NCI-H1105 treated with DMSO at 0.1 percent for 48 hours (cell line): Measurements from ENCODE around the gene RASGRP3.
"Not testable (repeated sequence)": the region's sequence is repeated elsewhere in the genome, so short reads cannot be mapped to it uniquely, and the experiment has no call there.

ENCODE experiments used
- DNase-seq: peaks from one replicate; lab custom pipeline; 2025; lab: John Stamatoyannopoulos, UW

The RASGRP3 gene

DNA sequence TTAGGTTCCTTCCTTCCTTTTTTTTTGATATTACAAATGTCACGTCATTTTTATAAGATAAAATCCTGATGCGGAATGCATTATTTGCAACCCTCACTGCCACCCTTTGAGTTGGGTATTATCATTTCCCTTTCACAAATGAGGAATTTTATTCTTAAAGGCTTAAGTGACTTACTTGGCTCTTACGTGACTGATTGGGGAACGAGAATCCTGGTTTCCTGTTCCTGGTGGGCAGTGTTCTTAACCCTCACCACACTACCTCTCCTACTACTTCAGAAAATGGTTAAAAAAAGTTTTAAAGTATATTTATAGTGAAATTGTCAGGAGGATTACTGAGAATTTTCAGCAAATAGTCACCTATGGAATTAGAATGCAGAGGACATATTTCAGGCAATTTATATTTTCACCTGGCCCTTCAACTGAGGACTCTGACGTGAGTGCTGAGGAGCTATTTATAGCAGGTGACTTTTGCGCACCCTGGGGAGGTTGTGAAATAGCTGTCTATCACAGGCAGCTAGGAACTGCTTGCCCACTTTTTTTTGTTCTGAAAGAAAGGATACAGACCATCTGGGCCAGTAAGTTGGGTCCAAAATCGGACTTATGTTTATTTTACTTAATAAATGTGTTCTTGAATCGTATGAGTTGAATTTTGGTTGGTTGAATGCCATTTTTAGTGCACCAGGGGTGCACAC lies 18.7 kb upstream of the RASGRP3 start:
- DNase-seq: no peak

GRCh38 chr2:33458248-33458819 lies 18.1 kb upstream of the RASGRP3 start:
- DNase-seq: no peak

- DNase-seq: no peak
Measured at GRCh38 chr2:33459745-33460144, 16.7 kb upstream of the RASGRP3 start.

- not testable (repeated sequence) for DNase-seq
Measured at GRCh38 chr2:33462512-33462911, 13.9 kb upstream of the RASGRP3 start.

- no peak for DNase-seq
Measured at GRCh38 chr2:33467413-33467812, 9.0 kb upstream of the RASGRP3 start.

DNA sequence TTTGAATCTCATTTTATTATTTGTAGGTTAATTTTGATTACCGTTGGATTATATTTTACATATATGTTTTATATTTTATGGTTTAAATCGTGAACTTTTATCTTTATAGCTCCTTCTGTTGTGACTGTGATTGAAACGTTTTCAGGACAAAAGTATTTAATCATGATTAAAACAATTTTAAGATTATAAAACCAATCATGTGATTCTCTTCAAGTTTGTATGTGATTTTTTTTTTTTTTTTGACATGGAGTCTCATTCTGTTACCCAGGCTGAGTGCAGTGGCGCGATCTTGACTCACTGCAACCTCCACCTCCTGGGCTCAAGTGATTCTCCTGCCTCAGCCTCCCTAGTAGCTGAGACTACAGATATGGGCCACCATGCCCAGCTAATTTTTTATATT lies 7.2 kb upstream of the RASGRP3 start:
- no peak for DNase-seq

DNA sequence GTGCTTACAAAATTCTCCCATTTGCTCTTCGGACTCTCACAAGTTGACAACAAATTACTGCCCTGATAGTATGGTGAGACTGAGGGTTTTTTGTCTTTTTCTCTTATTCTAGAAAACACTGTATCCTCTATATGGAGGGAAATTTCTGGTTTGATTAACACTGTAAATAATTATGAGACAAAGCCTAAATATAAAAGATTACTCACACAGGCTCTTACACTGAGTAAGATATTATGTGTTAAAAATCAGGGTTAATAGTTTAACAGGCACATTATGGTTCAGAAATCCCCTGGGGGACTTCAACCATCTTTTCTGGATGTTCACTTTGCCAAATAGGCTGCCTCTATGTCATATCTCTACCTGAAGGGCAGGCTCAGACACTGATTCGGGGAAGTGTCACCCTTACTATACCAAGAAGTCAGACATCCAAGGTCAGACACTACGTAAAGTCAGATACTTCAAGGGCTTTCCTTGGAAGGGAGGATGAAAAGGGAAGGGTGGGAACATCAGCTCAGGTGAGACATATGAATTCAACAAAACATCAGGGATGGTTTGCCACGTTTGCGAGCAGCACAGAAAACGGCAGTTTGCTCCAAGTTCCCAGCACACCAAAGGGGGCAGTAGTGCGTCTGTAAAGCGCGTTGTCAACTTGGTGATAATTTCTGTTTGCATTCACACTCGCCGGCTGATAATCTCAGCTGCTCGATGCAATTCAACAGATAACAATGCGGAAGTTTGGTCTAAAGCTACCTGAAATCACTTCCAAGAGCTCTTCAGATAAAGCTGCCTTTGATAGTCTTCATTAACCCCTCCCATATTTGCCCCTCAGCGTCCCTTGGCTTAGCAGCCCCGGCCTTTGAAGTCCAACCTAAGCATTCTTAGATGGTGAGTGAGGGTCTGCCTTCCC lies 972 bp upstream of the RASGRP3 start:
- peak; percentile 68 for DNase-seq

DNA sequence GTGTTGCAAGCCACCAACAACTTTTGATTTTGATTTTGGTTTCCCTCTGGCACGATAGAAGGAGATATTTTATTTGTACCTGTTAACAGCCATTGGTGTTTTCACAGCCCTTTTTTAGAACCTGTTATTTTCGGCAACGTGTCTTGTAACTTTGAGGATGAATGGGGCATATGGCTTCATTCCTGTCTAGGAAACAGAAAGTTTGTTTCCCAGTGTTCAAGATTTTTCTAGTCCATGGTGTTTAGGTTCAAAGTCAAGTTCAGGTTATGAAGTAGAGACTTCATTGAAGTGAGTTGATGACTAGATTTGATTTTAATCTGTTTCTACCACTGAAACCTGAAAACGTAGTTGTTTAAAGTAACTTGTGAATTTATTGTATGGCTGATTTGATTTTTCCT lies 343 bp downstream of the RASGRP3 start:
- DNase-seq: no peak

- DNase-seq: no peak
Measured at GRCh38 chr2:33477473-33478468, 1.3 kb downstream of the RASGRP3 start.

DNA sequence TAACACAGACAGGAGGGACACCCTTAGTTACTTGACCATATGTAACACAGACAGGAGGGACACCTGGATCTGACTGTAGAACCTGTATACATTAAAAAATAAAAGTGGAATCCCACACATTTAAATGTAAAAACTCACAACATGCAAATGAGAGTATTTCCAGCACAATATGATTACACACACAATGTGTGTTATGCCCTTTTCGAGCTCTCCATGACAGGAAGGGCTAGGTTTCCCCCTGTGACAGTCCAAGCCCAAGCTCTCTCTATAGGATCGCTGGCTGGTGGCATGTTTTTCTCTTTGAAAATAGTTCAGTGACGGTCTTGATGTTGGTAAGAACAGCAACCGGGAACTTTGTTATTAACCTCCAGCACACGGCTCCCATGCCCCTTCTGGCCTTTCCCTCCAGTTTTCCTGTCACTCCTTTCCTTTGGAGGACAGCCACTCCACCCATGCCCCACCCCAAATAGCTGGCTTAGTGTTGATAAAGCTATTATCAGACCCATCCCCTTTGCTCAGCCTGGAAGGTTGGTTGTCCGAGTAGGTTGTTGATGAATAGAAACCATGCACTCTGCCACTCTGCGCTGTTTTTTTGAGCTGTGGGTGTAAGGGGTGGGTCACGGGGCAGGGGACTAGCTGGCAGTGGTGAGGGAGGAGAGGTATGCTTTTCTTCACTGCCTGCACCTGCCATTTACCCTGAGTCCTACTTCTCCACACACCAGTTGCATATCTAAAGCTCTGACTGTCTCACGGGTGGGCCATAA lies 2.7 kb downstream of the RASGRP3 start:
- DNase-seq: no peak

DNA sequence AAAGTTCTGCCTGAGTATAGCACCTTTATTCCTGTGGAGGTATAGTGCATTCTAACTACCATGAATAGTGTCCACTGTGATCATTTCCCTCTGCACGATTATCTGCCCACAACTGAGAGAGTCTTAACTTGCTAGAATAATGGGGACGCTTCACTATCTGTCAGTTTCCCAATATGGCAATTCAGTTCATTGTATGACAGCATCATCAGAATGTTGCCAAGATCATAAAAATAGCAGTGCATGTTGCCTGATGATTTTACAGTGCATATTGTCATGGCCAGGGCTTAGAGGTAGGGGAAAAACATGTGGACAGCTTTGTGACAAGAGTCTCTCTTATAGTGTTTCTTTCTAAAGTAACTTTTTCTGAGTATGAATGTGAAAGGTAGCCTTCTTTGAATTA lies 6.1 kb downstream of the RASGRP3 start:
- no peak for DNase-seq

- no peak for DNase-seq
Measured at GRCh38 chr2:33484042-33484621, 7.7 kb downstream of the RASGRP3 start.

- DNase-seq: no peak
Measured at GRCh38 chr2:33485051-33485450, 8.6 kb downstream of the RASGRP3 start.

- no peak for DNase-seq
Measured at GRCh38 chr2:33486544-33486943, 10.1 kb downstream of the RASGRP3 start.

DNA sequence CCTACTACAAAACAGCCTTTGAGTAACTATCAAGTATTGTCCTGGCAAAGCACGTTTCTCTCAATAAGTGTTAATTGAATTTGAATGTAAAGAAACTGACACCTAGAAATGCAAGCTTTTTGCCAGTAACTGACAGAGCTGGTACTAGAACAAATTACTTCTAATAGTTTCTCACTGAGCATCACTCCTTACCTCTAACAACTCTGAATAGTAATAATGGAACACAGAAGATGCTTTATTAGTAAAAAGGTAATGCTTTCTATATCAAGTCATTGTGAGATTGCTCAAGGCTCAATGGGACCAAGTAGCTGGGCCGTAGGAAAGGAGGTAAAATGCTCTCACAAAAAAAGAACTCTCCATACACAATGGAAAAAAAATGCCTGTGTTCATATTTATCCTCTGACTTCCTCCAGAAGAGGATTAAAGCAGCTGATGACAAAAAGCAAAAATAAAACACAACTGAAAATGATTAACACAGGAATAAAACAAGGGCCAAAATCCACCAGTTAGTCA lies 11.8 kb downstream of the RASGRP3 start:
- no peak for DNase-seq

- no peak for DNase-seq
Measured at GRCh38 chr2:33488715-33489540, 12.5 kb downstream of the RASGRP3 start.

DNA sequence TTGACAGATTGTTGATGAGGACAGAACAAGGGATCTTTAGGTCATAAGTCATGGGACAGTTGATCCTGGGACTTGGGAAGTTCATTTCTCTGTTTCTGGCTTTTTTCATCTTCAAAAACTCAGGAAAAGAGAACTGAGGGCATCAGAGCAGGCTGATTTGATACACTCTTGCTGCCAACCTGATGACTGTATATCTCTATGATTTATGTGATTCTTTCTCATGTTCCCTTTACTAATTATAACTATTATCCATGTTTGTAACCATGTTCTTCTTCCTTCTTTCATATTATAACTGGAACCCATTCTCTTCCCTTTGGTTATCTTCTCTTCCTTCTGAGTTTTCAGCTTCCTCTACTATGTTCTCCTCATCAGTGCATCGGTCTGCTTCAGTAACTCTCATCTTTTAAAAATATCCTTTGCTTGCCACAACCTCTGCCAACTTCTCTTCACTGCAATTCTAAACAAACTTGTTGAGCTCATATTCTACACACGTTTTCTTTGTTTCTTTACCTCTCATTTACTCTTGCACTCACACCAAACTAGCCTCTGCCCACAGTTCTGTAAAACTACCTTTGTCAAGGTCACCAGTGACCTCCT lies 13.5 kb downstream of the RASGRP3 start:
- no peak for DNase-seq

DNA sequence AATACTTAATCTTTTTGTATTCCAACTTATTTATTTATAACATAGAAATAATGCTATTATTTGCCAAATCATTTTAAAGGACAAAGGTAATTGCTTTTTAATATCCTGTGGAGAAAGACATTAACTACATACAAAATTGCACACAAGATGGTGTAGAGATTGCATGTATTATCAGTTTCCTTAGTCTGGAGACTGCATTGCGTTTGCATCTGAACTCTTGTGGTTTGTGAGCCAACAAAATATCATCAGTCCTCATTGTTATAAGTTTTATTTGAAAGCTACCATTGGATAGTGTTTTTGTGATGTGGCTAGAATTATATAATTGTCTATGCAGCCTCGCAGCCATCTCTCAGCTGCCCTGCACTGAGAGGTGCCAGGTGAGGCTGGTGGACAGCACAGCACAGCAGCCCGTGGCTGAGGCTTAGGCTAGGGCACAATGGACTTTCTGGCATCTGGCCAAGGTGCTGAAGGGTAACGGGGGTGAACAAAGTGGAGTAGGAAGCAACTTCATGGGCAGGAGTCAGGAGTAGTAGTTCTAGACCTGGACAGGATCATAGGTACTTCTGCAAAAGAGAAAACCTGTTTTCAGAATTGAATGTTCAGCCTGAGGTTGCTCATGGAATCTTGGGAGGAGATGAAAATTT lies 15.1 kb downstream of the RASGRP3 start:
- DNase-seq: no peak
